ENCODE measurements around the gene NAV3.

GRCh38 chr12:77861317-77861716 is 30.6 kb downstream of the NAV3 start:
- TF ChIP-seq CTCF (IDR thresholded peaks at IDR 0.05; ENCODE audit: insufficient read depth, low read length): no peak
- no peak for TF ChIP-seq REST (IDR thresholded peaks at IDR 0.05; ENCODE audit: insufficient replicate concordance, low read depth)
- no peak for TF ChIP-seq GABPA (IDR thresholded peaks at IDR 0.05; ENCODE audit: low read depth)

All from HL-60 (cell line).